Measurements from ENCODE around the gene CNTNAP2.
A peak's percentile ranks its signal among the peaks of the same experiment; 100 is the strongest.

GRCh38 chr7:146736446-146737190 lies 620.0 kb downstream of the CNTNAP2 start:
- TF ChIP-seq CTCF (conservative IDR thresholded peaks at IDR 0.05) = peak; percentile 70
- no peak for TF ChIP-seq ZFX (IDR thresholded peaks at IDR 0.05)

All from C4-2B (cell line).